NT2/D1 (cell line): ENCODE data around the gene ACAP1.

Experiments used
- DNase-seq: peaks from one replicate; pipeline ENCODE4 v3.0.0-alpha.2; 2011; ENCODE audit warnings: low read depth, low spot score
- H3K27me3 ChIP-seq: 2 replicates; pipeline ENCODE4 v1.6.0; 2011; ENCODE audit warnings: mild to moderate bottlenecking; ENCODE audit not compliant: insufficient read length, insufficient read depth
- H3K36me3 ChIP-seq: 2 replicates; pipeline ENCODE4 v1.6.1; 2011; ENCODE audit warnings: mild to moderate bottlenecking, low read length, mixed read lengths; ENCODE audit not compliant: insufficient read depth, insufficient read length
- H3K4me1 ChIP-seq: 2 replicates; pipeline ENCODE4 v1.5.1; 2011; ENCODE audit not compliant: insufficient read depth, insufficient read length
- H3K4me3 ChIP-seq: 2 replicates; pipeline ENCODE4 v1.5.1; 2011; ENCODE audit warnings: low read depth; ENCODE audit not compliant: insufficient read length
- H3K9ac ChIP-seq: 2 replicates; pipeline ENCODE4 v1.6.0; 2011; ENCODE audit warnings: low read depth; ENCODE audit not compliant: insufficient read length
- H3K9me3 ChIP-seq: 2 replicates; pipeline ENCODE4 v1.5.1; 2011; ENCODE audit warnings: mild to moderate bottlenecking, low read length; ENCODE audit not compliant: insufficient read depth
- SUZ12 ChIP-seq: IDR thresholded peaks from 2 replicates; pipeline ENCODE4 v1.6.1; 2011; ENCODE audit not compliant: insufficient read length, insufficient read depth; ENCODE audit errors: extremely low read depth
- YY1 ChIP-seq: IDR thresholded peaks from 2 replicates; pipeline ENCODE4 v1.6.1; 2011; ENCODE audit not compliant: insufficient read length, insufficient read depth
- ZNF274 ChIP-seq: IDR thresholded peaks from 2 replicates; pipeline ENCODE4 v1.6.1; 2011; ENCODE audit warnings: mild to moderate bottlenecking, low read depth, low read length

Gene ACAP1

DNA sequence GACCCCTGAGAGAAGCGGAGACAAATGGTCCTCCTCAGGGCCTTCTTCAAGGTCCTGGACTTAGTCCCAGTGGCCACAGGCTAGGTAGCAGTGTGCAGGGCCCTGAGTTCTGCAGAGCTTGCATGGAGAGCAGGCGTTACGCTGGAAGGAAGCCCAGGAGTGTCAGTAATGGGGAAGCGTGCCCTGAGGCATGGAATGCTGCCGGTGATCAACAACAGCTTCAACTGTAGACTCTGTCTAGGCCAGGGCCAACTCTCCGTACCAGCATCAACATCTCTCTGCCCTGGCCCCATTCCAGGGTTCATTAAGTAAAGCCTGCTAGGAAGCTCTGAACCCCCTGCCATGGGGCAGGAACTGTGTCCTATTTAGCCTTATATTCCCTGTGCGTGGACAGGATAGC is 44.0 kb downstream of the ACAP1 start:
- H3K9me3 ChIP-seq = peaks cover 5% of the 10 kb centered on the region; the same call in 1 of the 2 replicates
- TF ChIP-seq ZNF274 = no peak
- no peak for TF ChIP-seq SUZ12
- TF ChIP-seq YY1 = no peak
- peaks cover 45% of the 10 kb centered on the region for H3K27me3 ChIP-seq
- peaks cover 22% of the 10 kb centered on the region for H3K4me1 ChIP-seq
- peak overlapping the region; percentile 54 for H3K4me3 ChIP-seq
- no peak for DNase-seq
- no peaks in the 10 kb centered on the region for H3K36me3 ChIP-seq
- H3K9ac ChIP-seq = peak overlapping the region; percentile 78

DNA sequence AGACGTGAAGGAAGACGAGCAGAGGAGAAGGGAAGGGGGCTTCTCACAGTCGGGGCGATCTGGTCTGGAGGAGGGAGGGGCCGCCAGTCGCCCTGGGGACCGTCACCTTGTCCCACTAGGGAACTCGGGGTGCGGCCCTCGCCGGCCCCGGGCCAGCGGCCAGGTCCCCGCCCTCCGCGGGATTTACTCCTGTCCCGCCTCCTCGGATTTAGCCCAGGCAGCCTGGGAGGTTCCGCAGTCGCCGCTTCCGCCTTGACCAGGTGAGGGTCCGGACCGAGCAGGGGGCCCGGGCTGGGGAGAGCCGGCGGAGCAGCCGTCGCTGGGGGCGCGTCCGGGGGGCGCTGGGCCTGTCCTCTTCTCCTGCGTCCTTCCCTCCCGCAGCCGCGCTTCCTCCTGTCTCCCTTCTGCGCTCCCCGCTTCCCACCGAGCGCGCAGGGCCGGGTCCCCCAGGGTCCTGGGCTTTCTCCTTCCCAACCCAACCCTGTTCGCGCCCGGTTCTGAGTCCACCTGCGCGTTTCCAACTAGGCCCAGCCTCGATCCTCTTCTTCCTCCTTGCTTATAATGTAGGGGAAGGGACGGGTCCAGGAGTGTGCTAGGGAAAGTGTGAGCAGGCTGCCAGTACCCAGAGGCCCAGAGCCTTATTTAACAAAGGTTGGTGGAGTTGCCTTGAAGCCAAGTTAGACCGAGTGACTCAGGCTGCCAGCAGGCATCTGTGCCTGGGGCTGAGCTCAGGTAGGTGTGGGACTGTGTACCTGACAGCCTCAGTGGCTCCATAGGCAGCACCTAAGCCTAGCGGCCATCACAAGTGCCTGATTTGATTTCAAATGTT is 44.7 kb downstream of the ACAP1 start, which contains the start of gene TNK1:
TNK1 (plus strand) TSS at position 235 of the 829 bp plus-strand sequence. CDS start 1,838 bp downstream, outside the sequence.
- Histone ChIP-seq H3K9me3 (peaks cover 5% of the 10 kb centered on the region; the same call in 1 of the 2 replicates), H3K4me1 (peaks cover 22% of the 10 kb centered on the region), H3K27me3 (peaks cover 45% of the 10 kb centered on the region), H3K4me3 (peak within 1 kb of the TSS; percentile 54), H3K9ac (peak within 1 kb of the TSS; percentile 78), H3K36me3 (no peaks in the 10 kb centered on the region)
- no peak for DNase-seq
- TF ChIP-seq ZNF274 = no peak
- TF ChIP-seq SUZ12 = no peak
- no peak for TF ChIP-seq YY1

- H3K9ac ChIP-seq = peak overlapping the region; percentile 42
- TF ChIP-seq ZNF274 (no peak), SUZ12 (no peak), YY1 (no peak)
- H3K9me3 ChIP-seq = peaks cover 5% of the 10 kb centered on the region; the same call in 1 of the 2 replicates
- H3K36me3 ChIP-seq = peaks cover 10% of the 10 kb centered on the region
- no peak overlapping the region for H3K4me3 ChIP-seq
- H3K4me1 ChIP-seq = peaks cover 22% of the 10 kb centered on the region
- no peak for DNase-seq
- peaks cover 45% of the 10 kb centered on the region for H3K27me3 ChIP-seq
Observed at GRCh38 chr17:7382901-7383300, 46.6 kb downstream of the ACAP1 start.

DNA sequence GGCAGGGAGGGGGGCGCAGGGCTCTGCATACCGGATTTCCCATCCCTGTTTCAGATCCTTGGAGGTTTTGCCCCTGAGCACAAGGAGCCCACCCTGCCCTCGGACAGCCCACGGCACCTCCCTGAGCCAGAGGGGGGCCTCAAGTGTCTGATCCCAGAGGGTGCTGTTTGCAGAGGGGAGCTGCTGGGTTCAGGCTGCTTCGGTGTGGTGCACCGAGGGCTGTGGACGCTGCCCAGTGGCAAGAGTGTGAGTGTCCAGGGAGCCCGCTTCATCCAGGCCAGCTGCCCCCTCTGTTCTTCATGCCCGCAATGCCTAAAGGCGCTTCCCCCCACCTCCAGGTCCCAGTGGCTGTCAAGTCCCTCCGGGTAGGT is 47.0 kb downstream of the ACAP1 start:
- no peak for TF ChIP-seq SUZ12
- TF ChIP-seq ZNF274 = no peak
- TF ChIP-seq YY1 = no peak
- Histone ChIP-seq H3K4me3 (no peak overlapping the region), H3K27me3 (peaks cover 45% of the 10 kb centered on the region)

DNA sequence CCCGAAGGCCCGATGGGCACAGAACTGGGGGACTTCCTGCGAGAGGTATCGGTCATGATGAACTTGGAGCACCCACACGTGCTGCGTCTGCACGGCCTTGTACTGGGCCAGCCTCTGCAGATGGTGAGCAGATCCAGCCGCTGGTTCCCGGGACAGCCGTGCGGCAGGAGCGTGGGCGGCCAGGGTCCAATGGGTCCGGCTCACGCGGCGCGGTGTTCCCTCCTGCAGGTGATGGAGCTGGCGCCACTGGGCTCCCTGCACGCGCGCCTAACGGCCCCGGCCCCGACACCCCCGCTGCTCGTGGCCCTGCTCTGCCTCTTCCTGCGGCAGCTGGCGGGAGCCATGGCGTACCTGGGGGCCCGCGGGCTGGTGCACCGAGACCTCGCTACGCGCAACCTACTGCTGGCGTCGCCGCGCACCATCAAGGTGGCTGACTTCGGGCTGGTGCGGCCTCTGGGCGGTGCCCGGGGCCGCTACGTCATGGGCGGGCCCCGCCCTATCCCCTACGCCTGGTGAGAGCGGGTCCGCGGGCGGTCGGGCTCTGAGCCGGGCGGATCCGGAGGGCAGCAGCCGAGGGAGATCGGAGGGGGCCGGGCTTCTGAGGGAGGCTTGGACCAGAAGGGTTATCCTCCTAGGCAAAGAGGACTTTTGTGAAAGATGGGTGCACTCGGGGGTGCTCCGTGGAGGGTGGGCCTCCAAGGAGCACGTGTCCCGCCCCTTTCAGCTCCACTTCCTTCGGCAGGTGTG is 47.6 kb downstream of the ACAP1 start:
- Histone ChIP-seq H3K36me3 (peaks cover 19% of the 10 kb centered on the region), H3K4me3 (peak overlapping the region; percentile 26), H3K4me1 (peaks cover 22% of the 10 kb centered on the region), H3K9ac (peak overlapping the region; percentile 77), H3K9me3 (peaks cover 5% of the 10 kb centered on the region; the same call in 1 of the 2 replicates), H3K27me3 (peaks cover 45% of the 10 kb centered on the region)
- TF ChIP-seq SUZ12 = no peak
- TF ChIP-seq YY1 = no peak
- no peak for TF ChIP-seq ZNF274
- no peak for DNase-seq

More for the DNA sequence above, 47.0 kb downstream of the ACAP1 start:
- Histone ChIP-seq H3K36me3 (peaks cover 14% of the 10 kb centered on the region), H3K9me3 (peaks cover 5% of the 10 kb centered on the region; the same call in 1 of the 2 replicates), H3K9ac (peak overlapping the region; percentile 57), H3K4me1 (peaks cover 22% of the 10 kb centered on the region)
- DNase-seq = no peak

GRCh38 chr17:7384489-7385081 is 48.3 kb downstream of the ACAP1 start:
- no peak for DNase-seq
- H3K27me3 ChIP-seq = peaks cover 40% of the 10 kb centered on the region
- no peaks in the 10 kb centered on the region for H3K9me3 ChIP-seq
- TF ChIP-seq YY1 (no peak), ZNF274 (no peak), SUZ12 (no peak)
- peaks cover 22% of the 10 kb centered on the region for H3K4me1 ChIP-seq
- H3K36me3 ChIP-seq = peaks cover 26% of the 10 kb centered on the region
- peak overlapping the region; percentile 26 for H3K4me3 ChIP-seq
- H3K9ac ChIP-seq = peak overlapping the region; percentile 77
